ENCODE data around the gene TESMIN.

The TESMIN gene, protein sequence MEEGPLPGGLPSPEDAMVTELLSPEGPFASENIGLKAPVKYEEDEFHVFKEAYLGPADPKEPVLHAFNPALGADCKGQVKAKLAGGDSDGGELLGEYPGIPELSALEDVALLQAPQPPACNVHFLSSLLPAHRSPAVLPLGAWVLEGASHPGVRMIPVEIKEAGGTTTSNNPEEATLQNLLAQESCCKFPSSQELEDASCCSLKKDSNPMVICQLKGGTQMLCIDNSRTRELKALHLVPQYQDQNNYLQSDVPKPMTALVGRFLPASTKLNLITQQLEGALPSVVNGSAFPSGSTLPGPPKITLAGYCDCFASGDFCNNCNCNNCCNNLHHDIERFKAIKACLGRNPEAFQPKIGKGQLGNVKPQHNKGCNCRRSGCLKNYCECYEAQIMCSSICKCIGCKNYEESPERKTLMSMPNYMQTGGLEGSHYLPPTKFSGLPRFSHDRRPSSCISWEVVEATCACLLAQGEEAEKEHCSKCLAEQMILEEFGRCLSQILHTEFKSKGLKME

DNA sequence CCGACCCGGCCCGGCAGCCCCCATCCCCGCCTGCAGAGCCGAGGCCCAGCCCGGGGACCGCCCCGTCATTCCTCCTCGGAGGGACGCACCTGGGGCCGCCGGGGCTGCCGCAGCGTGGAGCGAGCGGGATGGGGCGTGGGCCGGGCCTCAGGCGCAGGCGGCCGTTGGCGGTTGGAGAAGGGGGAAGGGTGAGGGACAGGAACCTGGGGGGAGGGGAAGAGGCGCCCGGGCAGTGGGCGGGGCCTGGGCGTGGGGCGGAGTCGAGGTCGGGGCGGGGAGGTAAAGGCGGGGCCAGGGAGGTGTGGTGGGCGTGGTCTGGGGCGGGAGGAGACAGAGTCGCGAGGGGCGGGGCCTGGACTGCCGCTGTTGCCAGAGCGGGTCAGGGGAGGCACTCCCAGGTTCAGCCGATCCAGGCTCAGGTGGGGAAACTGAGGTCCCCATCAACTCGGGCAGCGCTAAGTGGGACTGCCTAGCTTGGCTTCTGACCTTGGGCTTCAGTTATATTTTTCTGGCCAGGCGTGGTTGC, at the start of gene TESMIN:
TSS of gene TESMIN (minus strand) at position 190 of the 526 bp plus-strand sequence. CDS start 860 bp downstream, outside the sequence.
- peak within 1 kb of the TSS; percentile 42 for H3K27ac Mint-ChIP-seq
- H3K27me3 Mint-ChIP-seq, result no peaks in the 10 kb centered on the region
- ATAC-seq (replicated peaks), result peak; percentile 93 to 95

DNA sequence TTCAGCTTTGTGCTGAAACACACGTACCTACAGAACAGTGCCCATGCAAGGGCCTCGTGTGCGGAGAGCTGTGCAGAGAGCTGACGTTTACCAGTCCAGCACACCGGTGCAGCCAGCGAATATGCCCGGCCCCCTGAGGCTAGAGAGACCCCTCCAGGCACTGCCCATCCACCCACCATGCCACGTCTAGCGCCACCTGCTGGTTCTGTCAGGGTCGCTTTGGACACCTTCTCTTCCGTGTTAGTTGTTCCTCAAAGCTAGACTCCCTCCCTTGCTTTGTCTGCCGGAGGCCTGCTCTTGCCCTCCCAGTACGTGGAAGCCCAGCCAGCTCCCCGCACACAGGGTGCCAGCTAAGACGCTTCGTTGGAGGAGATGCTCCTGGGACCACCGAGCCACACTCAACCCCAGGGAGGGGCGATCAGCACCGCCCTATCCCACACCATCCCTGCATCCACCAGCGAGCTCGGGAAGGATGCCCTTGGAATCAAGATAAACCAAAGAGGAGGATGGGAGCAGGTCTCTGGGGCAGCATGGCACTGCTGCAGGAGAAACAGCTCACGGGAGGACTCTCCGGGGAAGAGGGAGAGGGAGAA, 47.0 kb upstream of the TESMIN start:
- no peaks in the 10 kb centered on the region for H3K27me3 Mint-ChIP-seq
- no peaks in the 10 kb centered on the region for H3K4me1 Mint-ChIP-seq
- no peak overlapping the region for H3K4me3 Mint-ChIP-seq
- DNase-seq (no peak), ATAC-seq (replicated peaks) (no peak)
- H3K27ac Mint-ChIP-seq, result no peak overlapping the region
- H3K9me3 Mint-ChIP-seq, result no peaks in the 10 kb centered on the region
- H3K36me3 Mint-ChIP-seq, result peaks cover 20 to 48% of the 10 kb centered on the region in 2 donors

More for the DNA sequence above, at the start of gene TESMIN:
- Mint-ChIP-seq H3K4me3 (peak within 1 kb of the TSS; percentile 81 to 83), H3K4me1 (peaks cover 4 to 17% of the 10 kb centered on the region in 2 donors), H3K9me3 (no peaks in the 10 kb centered on the region), H3K36me3 (peaks cover 3 to 16% of the 10 kb centered on the region in 2 donors)
- peak; percentile 70 for DNase-seq

DNA sequence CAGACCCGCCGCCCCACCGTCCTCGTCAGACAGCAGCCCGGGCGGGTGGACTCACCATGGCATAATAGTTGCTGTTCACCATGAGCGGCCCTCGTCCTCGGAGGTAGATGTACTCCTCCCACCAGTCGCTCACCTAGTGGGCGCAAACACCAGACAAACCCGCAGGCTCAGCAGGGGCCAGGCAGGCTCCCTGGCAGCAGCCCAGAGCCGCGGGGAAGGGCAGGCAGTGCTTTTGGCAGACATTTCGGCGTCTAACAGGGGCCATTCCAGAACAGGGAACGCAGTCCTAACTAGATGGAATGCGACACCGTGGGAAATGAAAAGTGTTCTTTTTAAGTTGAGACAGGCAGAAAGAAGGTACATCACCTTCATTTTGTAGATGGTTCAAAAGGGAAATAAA, 45.5 kb upstream of the TESMIN start:
- Mint-ChIP-seq H3K36me3 (peaks cover 22 to 47% of the 10 kb centered on the region in 2 donors), H3K27me3 (no peaks in the 10 kb centered on the region), H3K27ac (no peak overlapping the region), H3K4me1 (no peaks in the 10 kb centered on the region), H3K9me3 (no peaks in the 10 kb centered on the region), H3K4me3 (no peak overlapping the region)
- no peak for ATAC-seq (replicated peaks)
- DNase-seq, result no peak

DNA sequence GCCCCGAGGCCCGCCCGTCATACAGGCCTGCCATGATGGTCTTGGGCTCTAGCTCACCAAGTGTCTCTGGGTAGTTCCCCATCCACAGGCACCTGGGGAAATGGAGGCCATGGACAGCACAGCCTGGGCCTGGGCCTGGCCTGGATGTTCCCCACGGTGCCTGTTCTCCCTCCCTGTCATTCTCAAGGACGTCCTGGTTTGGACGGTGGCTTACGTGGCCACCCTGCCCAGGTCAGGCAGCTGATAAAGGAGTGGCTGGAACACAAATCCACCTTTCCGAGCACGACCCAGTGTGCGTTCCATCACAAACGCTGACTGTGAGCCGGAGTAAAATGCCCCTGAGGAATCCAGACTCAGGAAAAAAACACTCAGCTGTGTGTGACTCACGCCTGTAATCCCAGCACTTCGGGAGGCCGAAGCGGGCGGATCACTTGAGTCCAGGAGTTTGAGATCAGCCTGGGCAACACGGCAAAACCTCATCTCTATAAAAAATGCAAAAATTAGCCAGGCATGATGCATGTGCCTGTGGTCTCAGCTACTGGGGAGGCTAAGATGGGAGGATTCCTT, 41.2 kb upstream of the TESMIN start:
- Mint-ChIP-seq H3K27ac (no peak overlapping the region), H3K27me3 (no peaks in the 10 kb centered on the region), H3K4me1 (no peaks in the 10 kb centered on the region), H3K36me3 (peaks cover 21 to 40% of the 10 kb centered on the region in 2 donors), H3K9me3 (no peaks in the 10 kb centered on the region), H3K4me3 (no peak overlapping the region)
- no peak for ATAC-seq (replicated peaks)
- no peak for DNase-seq

DNA sequence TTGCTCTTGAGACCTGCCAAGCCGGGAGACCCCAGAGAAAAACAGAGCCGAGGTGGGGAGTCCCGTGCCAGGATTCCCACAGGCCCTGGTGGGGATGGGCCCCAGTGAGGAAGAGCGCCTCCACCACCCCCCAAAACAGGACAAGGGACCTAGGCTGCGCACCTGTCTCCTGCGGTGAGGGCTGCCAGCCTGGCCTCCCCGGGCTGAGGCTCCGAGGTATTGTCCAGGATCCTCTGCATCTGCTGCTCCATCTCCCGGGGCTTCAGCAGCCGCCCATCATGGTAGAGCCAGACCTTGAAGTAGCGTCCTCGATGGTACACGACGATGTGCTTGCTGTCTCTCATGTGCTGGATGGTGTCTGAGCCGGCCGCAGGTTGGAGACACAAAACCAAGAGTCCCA, 33.3 kb upstream of the TESMIN start:
- ATAC-seq (replicated peaks) (no peak), DNase-seq (no peak)
- Mint-ChIP-seq H3K27ac (no peak overlapping the region), H3K4me1 (no peaks in the 10 kb centered on the region), H3K27me3 (no peaks in the 10 kb centered on the region), H3K4me3 (no peak overlapping the region), H3K9me3 (no peaks in the 10 kb centered on the region), H3K36me3 (peaks cover 25 to 34% of the 10 kb centered on the region in 2 donors)

DNA sequence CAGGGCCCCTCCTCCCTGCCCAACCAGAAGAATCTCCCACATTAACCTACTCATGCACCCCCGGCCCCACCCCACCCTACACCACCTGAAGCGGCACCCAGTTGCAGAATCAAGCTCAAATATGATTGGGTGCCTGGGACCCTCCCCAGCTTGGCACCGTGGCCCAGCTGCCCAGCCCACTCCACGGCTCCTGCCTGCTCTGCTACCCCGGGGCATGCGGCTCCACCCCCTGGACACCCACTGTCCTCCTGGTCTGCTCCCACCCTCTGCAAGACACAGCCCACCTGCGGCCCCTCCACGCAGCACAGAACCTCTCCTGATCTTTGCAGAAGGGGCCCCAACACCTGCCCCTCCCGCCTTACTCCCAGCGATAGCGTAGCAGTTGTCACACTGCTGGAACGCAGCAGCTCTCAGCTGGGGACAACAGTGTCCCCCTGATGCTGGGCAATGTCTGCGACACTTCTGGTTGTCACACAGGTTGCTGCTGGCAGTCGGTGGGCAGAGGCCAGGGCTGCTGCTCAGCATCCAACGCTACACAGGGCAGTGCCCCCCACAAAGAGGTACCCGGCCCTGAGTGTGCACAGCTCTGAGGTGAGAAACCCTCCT, 32.0 kb upstream of the TESMIN start:
- no peak overlapping the region for H3K27ac Mint-ChIP-seq
- no peak for DNase-seq
- H3K36me3 Mint-ChIP-seq, result peaks cover 32 to 38% of the 10 kb centered on the region in 2 donors
- no peak for ATAC-seq (replicated peaks)
- H3K9me3 Mint-ChIP-seq, result no peaks in the 10 kb centered on the region
- H3K4me3 Mint-ChIP-seq, result no peak overlapping the region
- no peaks in the 10 kb centered on the region for H3K27me3 Mint-ChIP-seq
- no peaks in the 10 kb centered on the region for H3K4me1 Mint-ChIP-seq

DNA sequence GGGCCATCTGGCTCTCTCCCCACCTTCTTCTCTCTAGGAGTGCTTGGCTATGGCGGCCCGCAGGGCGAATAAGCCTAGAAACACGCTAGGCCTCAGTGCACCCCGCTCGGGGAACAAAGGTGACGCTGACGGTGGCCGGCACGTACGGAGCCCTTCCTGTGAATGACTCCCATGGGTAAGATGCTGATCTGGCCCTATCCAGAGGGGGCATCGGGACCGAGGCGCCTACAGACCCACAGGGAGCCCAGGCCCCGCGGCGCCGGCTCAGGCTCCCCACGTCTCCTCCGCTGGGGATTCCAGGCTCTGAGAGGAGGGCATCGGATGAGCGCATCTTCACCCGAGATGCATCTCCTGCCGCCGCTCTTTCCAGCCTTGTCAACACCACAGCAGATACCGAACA, 31.4 kb upstream of the TESMIN start:
- H3K27ac Mint-ChIP-seq, result peak overlapping the region; percentile 62
- no peak for ATAC-seq (replicated peaks)
- no peak for DNase-seq
- no peaks in the 10 kb centered on the region for H3K9me3 Mint-ChIP-seq
- no peak overlapping the region for H3K4me3 Mint-ChIP-seq
- H3K36me3 Mint-ChIP-seq, result peaks cover 34 to 39% of the 10 kb centered on the region in 2 donors
- no peaks in the 10 kb centered on the region for H3K27me3 Mint-ChIP-seq
- no peaks in the 10 kb centered on the region for H3K4me1 Mint-ChIP-seq

DNA sequence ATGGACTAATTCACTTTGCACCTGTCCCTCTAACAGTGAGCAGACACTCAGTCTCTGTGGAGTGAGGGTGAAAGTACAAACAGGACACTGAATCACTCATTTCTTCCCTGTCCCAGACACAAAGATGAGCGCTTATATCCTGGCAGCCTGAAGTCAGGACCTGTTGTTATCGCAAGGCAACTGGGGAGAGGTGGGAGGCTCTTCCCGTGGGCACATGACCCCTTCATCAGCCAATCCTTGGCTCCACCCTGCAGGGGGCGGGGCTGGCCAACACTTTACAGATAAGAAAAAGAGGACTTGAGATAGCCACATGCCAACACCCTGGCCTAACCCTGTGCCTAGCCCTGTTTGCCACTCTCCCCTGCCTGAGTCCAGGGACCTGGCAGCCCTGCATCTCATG, 29.5 kb upstream of the TESMIN start:
- DNase-seq, result no peak
- ATAC-seq (replicated peaks), result peak in 1 of 2 donors; percentile 36

DNA sequence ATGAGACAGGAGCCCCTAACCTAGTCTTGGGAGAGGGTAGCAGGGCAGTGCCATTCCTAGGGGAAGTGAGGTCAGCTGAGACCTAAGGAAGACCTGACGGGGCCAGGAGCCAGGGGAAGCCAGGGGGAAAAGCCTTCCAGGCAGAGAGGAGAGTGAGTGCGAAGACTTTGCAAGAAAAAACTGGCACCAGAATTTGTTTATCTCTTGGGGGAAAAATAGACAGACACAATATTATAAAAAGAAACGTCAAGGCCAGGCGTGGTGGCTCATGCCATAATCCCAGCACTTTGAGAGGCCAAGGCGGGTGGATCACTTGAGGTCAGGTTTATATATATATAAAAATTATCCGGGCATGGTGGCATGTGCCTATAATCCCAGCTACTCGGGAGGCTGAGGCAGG, 26.9 kb upstream of the TESMIN start:
- H3K27me3 Mint-ChIP-seq, result no peaks in the 10 kb centered on the region
- no peak overlapping the region for H3K4me3 Mint-ChIP-seq
- DNase-seq (no peak), ATAC-seq (replicated peaks) (no peak)
- H3K9me3 Mint-ChIP-seq, result no peaks in the 10 kb centered on the region
- H3K4me1 Mint-ChIP-seq, result peaks cover 3 to 7% of the 10 kb centered on the region in 2 donors
- no peak overlapping the region for H3K27ac Mint-ChIP-seq
- peaks cover 47 to 54% of the 10 kb centered on the region in 2 donors for H3K36me3 Mint-ChIP-seq

More for the DNA sequence above, 29.5 kb upstream of the TESMIN start:
- Mint-ChIP-seq H3K27ac (no peak overlapping the region), H3K4me3 (no peak overlapping the region), H3K36me3 (peaks cover 41 to 48% of the 10 kb centered on the region in 2 donors), H3K4me1 (peaks cover 3 to 7% of the 10 kb centered on the region in 2 donors), H3K9me3 (no peaks in the 10 kb centered on the region), H3K27me3 (no peaks in the 10 kb centered on the region)

DNA sequence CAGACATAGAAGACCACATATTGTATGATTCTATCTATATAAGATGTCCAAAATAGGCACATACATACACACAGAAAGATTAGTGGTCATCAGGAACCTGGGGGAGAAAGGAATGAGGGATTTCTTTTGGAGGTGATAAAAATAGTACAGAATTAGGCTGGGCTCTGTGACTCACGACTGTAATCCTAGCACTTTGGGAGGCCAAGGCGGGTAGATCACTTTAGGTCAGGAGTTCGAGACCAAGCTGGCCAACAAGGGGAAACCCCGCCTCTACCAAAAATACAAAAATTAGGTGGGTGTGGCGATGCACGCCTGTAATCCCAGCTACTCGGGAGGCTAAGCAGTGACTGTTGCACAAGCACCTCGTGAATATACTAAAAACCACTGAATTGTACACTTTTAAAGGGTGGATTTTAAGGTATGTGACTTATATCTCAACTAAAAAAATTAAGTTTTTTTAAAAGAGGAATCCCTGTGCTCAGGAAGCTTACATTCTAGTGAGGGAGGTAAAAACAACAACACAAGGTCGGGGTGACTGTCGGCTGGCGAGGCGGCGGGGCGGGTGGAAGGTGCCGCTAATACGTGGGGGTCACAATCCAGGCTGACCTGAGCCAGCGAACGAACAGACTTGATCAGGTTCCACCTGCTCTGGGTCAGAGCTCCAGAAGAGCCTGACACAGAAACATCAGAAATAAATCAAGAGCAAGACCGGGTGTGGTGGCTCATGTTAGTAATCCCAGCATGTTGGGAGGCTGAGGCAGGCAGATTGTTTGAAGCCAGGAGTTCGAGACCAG, 25.3 kb upstream of the TESMIN start:
- H3K27ac Mint-ChIP-seq, result no peak overlapping the region

DNA sequence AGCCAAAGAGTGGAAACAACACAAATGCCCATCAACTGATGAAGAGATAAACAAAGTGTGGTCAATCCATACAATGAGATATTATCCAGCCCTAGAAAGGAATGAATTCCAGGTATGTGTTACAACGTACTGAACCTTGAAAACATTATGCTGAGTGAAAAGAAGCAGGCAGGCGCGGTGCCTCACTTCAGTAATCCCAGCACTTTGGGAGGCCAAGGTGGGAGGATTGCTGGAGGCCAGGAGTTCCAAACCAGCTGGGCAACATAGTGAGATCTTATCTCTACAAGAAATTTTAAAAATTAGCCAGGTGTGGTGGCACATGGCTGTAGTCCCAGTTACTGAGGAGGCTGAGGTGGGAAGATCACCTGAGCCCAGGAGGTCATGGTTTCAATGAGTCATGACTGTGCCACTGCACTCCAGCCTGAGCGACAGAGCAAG, 24.6 kb upstream of the TESMIN start:
- DNase-seq, result no peak
- peaks cover 43 to 55% of the 10 kb centered on the region in 2 donors for H3K36me3 Mint-ChIP-seq
- H3K27ac Mint-ChIP-seq, result no peak overlapping the region
- no peaks in the 10 kb centered on the region for H3K27me3 Mint-ChIP-seq
- no peaks in the 10 kb centered on the region for H3K9me3 Mint-ChIP-seq
- no peak overlapping the region for H3K4me3 Mint-ChIP-seq
- no peak for ATAC-seq (replicated peaks)
- H3K4me1 Mint-ChIP-seq, result peaks cover 3 to 7% of the 10 kb centered on the region in 2 donors

More for the DNA sequence above, 25.3 kb upstream of the TESMIN start:
- Mint-ChIP-seq H3K4me3 (no peak overlapping the region), H3K4me1 (peaks cover 3 to 7% of the 10 kb centered on the region in 2 donors), H3K27me3 (no peaks in the 10 kb centered on the region), H3K9me3 (no peaks in the 10 kb centered on the region), H3K36me3 (peaks cover 44 to 54% of the 10 kb centered on the region in 2 donors)
- DNase-seq (no peak), ATAC-seq (replicated peaks) (no peak)

DNA sequence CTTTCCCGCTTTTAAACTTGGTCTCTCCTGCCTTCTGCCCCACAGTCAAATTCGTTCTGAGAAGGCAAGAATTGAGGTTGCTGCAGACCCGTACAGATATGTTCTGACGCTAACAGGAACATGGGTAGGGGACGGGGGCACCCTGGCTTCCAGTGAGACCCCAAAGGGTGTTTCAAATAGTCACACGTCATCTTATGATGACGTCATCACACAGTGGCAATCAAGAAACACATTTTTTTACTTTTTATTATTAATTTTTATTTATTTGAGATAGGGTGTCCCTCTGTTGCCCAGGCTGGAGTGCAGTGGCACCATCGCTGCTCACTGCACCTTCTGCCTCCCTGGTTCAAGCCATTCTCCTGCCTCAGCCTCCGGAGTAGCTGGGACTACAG, 22.9 kb upstream of the TESMIN start:
- no peaks in the 10 kb centered on the region for H3K9me3 Mint-ChIP-seq
- DNase-seq (no peak), ATAC-seq (replicated peaks) (no peak)
- H3K4me3 Mint-ChIP-seq, result no peak overlapping the region
- H3K36me3 Mint-ChIP-seq, result peaks cover 40 to 54% of the 10 kb centered on the region in 2 donors
- H3K27me3 Mint-ChIP-seq, result no peaks in the 10 kb centered on the region
- no peak overlapping the region for H3K27ac Mint-ChIP-seq
- peaks cover 3 to 7% of the 10 kb centered on the region in 2 donors for H3K4me1 Mint-ChIP-seq

DNA sequence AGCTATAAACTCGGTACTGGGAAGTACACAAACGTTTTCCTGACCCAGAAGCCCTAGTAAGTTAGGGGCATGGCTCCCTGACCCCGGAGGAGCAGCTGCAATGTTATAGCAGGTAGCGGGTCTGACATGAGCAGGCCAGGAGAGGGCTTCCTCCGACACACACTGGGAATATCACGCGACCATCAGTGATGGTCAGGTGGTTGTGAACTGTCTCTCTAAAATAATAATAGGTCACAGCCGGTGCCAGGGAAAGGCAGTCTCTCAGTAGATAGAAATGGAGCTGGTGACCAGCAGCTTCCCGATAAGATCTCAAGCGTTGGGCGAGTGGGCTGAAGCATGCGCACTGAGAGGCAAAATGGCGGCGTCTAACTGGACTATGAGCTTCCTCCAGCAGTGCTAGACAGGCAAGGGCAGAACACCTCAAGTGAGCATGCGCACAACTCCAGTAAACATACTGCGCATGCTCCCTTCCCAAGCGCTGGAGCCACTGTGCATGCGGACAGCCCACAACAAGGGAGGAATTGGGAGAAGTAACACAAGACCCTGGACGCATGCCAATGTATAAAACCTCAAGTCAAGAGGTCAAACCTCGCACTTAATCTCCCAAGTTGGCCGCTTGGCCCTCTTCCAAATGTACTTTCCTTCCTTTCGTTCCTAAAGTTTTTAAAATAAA, 22.3 kb upstream of the TESMIN start:
- peaks cover 38 to 54% of the 10 kb centered on the region in 2 donors for H3K36me3 Mint-ChIP-seq

More for the DNA sequence above, 22.3 kb upstream of the TESMIN start:
- Mint-ChIP-seq H3K27me3 (no peaks in the 10 kb centered on the region), H3K9me3 (no peaks in the 10 kb centered on the region), H3K4me1 (peaks cover 3 to 7% of the 10 kb centered on the region in 2 donors), H3K4me3 (no peak overlapping the region), H3K27ac (no peak overlapping the region)
- ATAC-seq (replicated peaks), result no peak
- DNase-seq, result no peak
